HepG2 (cell line): ENCODE data around the gene FUT4. TPM values are rescaled to one million over a fixed set of nuclear protein-coding genes. Genes with fewer than 3 reads are reported as not detected.

Source experiments
- ATAC-seq: fragments of 200-7000 bp; cut with Tn5 transposase; 3 replicates; pipeline ENCODE4 v1.9.1; 2020; ENCODE audit warnings: mild to moderate bottlenecking, moderate library complexity
- BruUV-seq: library from RNA; stranded (reverse); fragments of 400-500 nt; replicated peaks from 2 replicates; lab custom pipeline; 2021; lab: Mats Ljungman, UMichigan
- CTCF ChIA-PET: fragments of 300-600 bp; formaldehyde crosslinking; extraction: SDS; loops from one replicate; lab custom pipeline; 2021; ENCODE audit warnings: low total read pairs, inconsistent platforms, low intra/inter-chr PET ratio; lab: Yijun Ruan, JAX
- POLR2A ChIA-PET: fragments of 350-600 bp; sonication (Branson Sonifier 250); formaldehyde crosslinking; loops from one replicate; lab custom pipeline; 2020; ENCODE audit warnings: antibody characterized with exemption, inconsistent platforms; lab: Yijun Ruan, JAX
- DNase-seq: peaks from one replicate; pipeline ENCODE4 v3.0.0-alpha.2; 2015; ENCODE audit warnings: low spot score
- FAIRE-seq: peaks from 3 replicates; lab custom pipeline; 2011; peaks lifted over from hg19 to GRCh38; lab: Jason Lieb, UNC
- H2AFZ ChIP-seq: one replicate; pipeline ENCODE4 v1.6.1; 2011; ENCODE audit warnings: low read length, inconsistent platforms
- H3K27ac ChIP-seq: fragments of 300-600 bp; 3 replicates; pipeline ENCODE4 v1.8.0; 2011; ENCODE audit warnings: mixed run types, mild to moderate bottlenecking, mixed read lengths, low read length, inconsistent platforms; ENCODE audit not compliant: insufficient read depth; ENCODE audit errors: extremely low read length
- H3K27me3 ChIP-seq, 2 experiments: fragments of 200-600 bp in 1 of 2; 2 replicates in 1 of 2; 3 replicates in 1 of 2; pipeline versions ENCODE4 v1.6.0 to v1.8.0; 2011; ENCODE audit warnings: low read length in 2 of 2, mild to moderate bottlenecking in 2 of 2, moderate library complexity in 2 of 2, inconsistent platforms in 1 of 2; ENCODE audit not compliant: insufficient read depth in 2 of 2, control insufficient read depth in 1 of 2
- H3K36me3 ChIP-seq, 2 experiments: fragments of 200-600 bp in 1 of 2; replicated peaks in 1 of 2; 2 replicates in 1 of 2; 3 replicates in 1 of 2; pipeline versions ENCODE4 v1.5.1 to v1.8.0; 2011; ENCODE audit warnings: low read length in 2 of 2, inconsistent platforms in 1 of 2; ENCODE audit not compliant: insufficient read depth in 2 of 2, control insufficient read depth in 1 of 2
- H3K4me1 ChIP-seq: 2 replicates; pipeline ENCODE4 v1.5.1; 2012; ENCODE audit warnings: low read length, inconsistent platforms; ENCODE audit not compliant: insufficient read depth
- H3K4me2 ChIP-seq: 2 replicates; pipeline ENCODE4 v1.6.0; 2011; ENCODE audit warnings: low read depth, low read length, inconsistent platforms
- H3K4me3 ChIP-seq, 3 experiments: fragments of 200-600 bp in 1 of 3; sonication (generic), shearing (Covaris generic) in 1 of 3; replicated peaks in 1 of 3; 2 replicates each; pipeline ENCODE4 v1.5.1; 2011 to 2016; ENCODE audit warnings: low read length in 3 of 3, inconsistent platforms in 2 of 3, low read depth in 2 of 3, mild to moderate bottlenecking in 2 of 3, control low read depth in 1 of 3, mixed read lengths in 1 of 3; ENCODE audit not compliant: insufficient read depth in 1 of 3
- H3K79me2 ChIP-seq: one replicate; pipeline ENCODE4 v1.6.1; 2011; ENCODE audit warnings: low read length, inconsistent platforms; ENCODE audit not compliant: insufficient read depth
- H3K9ac ChIP-seq: 2 replicates; pipeline ENCODE4 v1.6.0; 2011; ENCODE audit warnings: mild to moderate bottlenecking, low read depth, low read length, inconsistent platforms; ENCODE audit not compliant: insufficient read depth
- H3K9me3 ChIP-seq: 2 replicates; pipeline ENCODE4 v1.5.1; 2012; ENCODE audit warnings: mild to moderate bottlenecking, low read length
- H4K20me1 ChIP-seq: 2 replicates; pipeline ENCODE4 v1.6.0; 2011; ENCODE audit warnings: inconsistent platforms, mild to moderate bottlenecking, low read length, moderate library complexity; ENCODE audit not compliant: insufficient read depth
- ARID3A ChIP-seq: IDR thresholded peaks from 2 replicates; pipeline ENCODE4 v1.6.1; 2012; ENCODE audit warnings: low read depth, low read length, improper control_type of control experiment
- CTCF ChIP-seq: sonication (generic); formaldehyde crosslinking; IDR thresholded peaks from 2 replicates; pipeline ENCODE4 v1.5.0; 2020; ENCODE audit warnings: mild to moderate bottlenecking, missing genetic modification reagents, moderate library complexity
- PBX2 ChIP-seq: IDR thresholded peaks from 2 replicates; pipeline ENCODE4 v1.6.1; 2016; ENCODE audit warnings: control low read depth
- RFX3 ChIP-seq: IDR thresholded peaks from 2 replicates; pipeline ENCODE4 v1.6.1; 2016; ENCODE audit warnings: missing biosample characterization, missing genetic modification reagents
- SMC3 ChIP-seq: IDR thresholded peaks from 2 replicates; pipeline ENCODE4 v1.6.1; 2011; ENCODE audit warnings: low read length, improper control_type of control experiment
- STAG1 ChIP-seq: sonication (generic); formaldehyde crosslinking; IDR thresholded peaks from 2 replicates; pipeline ENCODE4 v1.4.0; 2020; ENCODE audit warnings: missing genetic modification reagents
- TAF15 ChIP-seq: fragments of 200-400 bp; formaldehyde crosslinking; IDR thresholded peaks from one replicate; pipeline ENCODE4 v1.6.1; 2018; ENCODE audit warnings: mild to moderate bottlenecking, low read depth, low read length; ENCODE audit not compliant: poor library complexity, severe bottlenecking
- TIGD3 ChIP-seq: sonication (generic); formaldehyde crosslinking; IDR thresholded peaks from 2 replicates; pipeline ENCODE4 v1.5.1; 2020; ENCODE audit warnings: mild to moderate bottlenecking, missing genetic modification reagents, borderline replicate concordance
- ZNF598 ChIP-seq: sonication (generic); formaldehyde crosslinking; IDR thresholded peaks from 2 replicates; pipeline ENCODE4 v1.5.1; 2020; ENCODE audit warnings: mild to moderate bottlenecking, missing genetic modification reagents, borderline replicate concordance
- ZNF737 ChIP-seq: sonication (generic); formaldehyde crosslinking; IDR thresholded peaks from 2 replicates; pipeline ENCODE4 v1.5.0; 2020; ENCODE audit warnings: missing genetic modification reagents, mild to moderate bottlenecking, borderline replicate concordance
- ZNF777 ChIP-seq: sonication (generic); formaldehyde crosslinking; IDR thresholded peaks from 2 replicates; pipeline ENCODE4 v1.4.0; 2020; ENCODE audit warnings: missing genetic modification reagents
- ZNF788 ChIP-seq: sonication (generic); formaldehyde crosslinking; IDR thresholded peaks from 2 replicates; pipeline ENCODE4 v1.5.0; 2020; ENCODE audit warnings: mild to moderate bottlenecking, missing genetic modification reagents, borderline replicate concordance
- WGBS: methylation state at CpG from one replicate; pipeline ENCODE4 v1.1.6; 2017; ENCODE audit warnings: low lambda C conversion rate; 5-methylcytosine and 5-hydroxymethylcytosine counted together
- in situ Hi-C: cut with HindIII; loops from 2 replicates; pipeline ENCODE4 v1.10.0; 2017; ENCODE audit warnings: low pct_unique_long_range_greater_than_20kb; ENCODE audit not compliant: extremely low pct_ligation_motif_present
- intact Hi-C: fragments of 100-400 bp; cut with micrococcal nuclease; formaldehyde crosslinking; loops from one replicate; pipeline ENCODE4 v1.10.0; 2022; ENCODE audit not compliant: unreplicated experiment
- polyA plus RNA-seq, 8 experiments: library from polyadenylated mRNA; depleted of rRNA in 3 of 8; stranded (reverse) in 7 of 8; unstranded in 1 of 8; fragments of >200 nt; fragmentation: Illumina TruSeq in 4 of 8; extraction: Trizol in 4 of 8; gene quantifications; 2 replicates each; pipeline versions ENCODE4 v1.2.1 to v1.2.3, GENCODE V29; 2011 to 2016; ENCODE audit warnings: low read depth in 4 of 8, missing spikeins in 1 of 8, mixed read lengths in 1 of 8; ENCODE audit not compliant: insufficient read depth in 1 of 8
- total RNA-seq, 5 experiments: library from RNA; depleted of rRNA; stranded (reverse); fragments of >200 nt; fragmentation: Illumina TruSeq; extraction: Trizol; gene quantifications; 2 replicates each; pipeline ENCODE4 v1.2.3, GENCODE V29; 2016; ENCODE audit warnings: low read depth in 1 of 5
- TF ChIP-seq, protein P1 (sequence below): IDR thresholded peaks from 2 replicates; pipeline ENCODE4 v1.6.1; 2016
- TF ChIP-seq, protein P2 (sequence below): sonication (generic); formaldehyde crosslinking; IDR thresholded peaks from 2 replicates; pipeline ENCODE4 v1.4.0; 2020; ENCODE audit warnings: missing genetic modification reagents

Gene FUT4
- total and polyA plus RNA-seq, 2 of the 13 experiments (the other 11 are each of a cell fraction or from before 2014, with no cell fraction given) = 0.28 to 0.60 TPM

DNA sequence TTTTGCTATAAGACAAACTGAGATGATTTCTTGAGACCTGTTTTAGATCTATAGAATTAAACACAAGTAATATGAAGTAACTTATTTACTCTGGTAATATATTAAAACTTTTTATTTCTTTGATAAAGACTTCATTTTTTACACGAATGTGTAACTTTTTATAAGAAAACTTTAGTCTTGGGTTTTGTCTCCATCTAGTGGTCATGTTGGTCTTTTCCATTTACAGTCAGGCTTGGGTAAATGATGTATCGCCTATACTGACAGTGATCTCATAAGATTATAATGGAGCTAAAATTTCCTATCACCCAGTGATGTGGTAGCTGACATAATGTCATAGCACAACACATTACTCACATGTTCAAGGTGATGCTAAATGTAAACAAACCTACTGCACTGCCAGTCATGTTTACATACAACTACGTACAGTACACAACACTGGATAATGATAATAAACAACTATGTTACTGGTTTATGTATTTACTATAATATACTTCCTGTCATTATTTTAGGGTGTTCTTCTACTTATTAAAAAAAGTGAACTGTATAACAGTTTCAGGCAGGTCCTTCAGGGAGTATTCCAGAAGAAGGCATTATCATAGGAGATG lies 38.9 kb upstream of the FUT4 start:
- TF ChIP-seq RFX3 (no peak), PBX2 (no peak), ARID3A (peak; percentile 68; the same call in 1 of the 2 replicates), ZNF788 (CRISPR knock-in tag) (no peak), STAG1 (peak; percentile 73), SMC3 (peak; percentile 34), ZNF598 (CRISPR knock-in tag) (no peak), TAF15 (no peak), ZNF777 (no peak), ZNF737 (CRISPR knock-in tag) (no peak), TIGD3 (CRISPR knock-in tag) (no peak), CTCF (peak; percentile 63)
- TF ChIP-seq, protein P1, sequence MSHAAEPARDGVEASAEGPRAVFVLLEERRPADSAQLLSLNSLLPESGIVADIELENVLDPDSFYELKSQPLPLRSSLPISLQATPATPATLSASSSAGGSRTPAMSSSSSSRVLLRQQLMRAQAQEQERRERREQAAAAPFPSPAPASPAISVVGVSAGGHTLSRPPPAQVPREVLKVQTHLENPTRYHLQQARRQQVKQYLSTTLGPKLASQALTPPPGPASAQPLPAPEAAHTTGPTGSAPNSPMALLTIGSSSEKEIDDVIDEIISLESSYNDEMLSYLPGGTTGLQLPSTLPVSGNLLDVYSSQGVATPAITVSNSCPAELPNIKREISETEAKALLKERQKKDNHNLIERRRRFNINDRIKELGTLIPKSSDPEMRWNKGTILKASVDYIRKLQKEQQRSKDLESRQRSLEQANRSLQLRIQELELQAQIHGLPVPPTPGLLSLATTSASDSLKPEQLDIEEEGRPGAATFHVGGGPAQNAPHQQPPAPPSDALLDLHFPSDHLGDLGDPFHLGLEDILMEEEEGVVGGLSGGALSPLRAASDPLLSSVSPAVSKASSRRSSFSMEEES (CRISPR knock-in tag) = no peak
- TF ChIP-seq, protein P2, sequence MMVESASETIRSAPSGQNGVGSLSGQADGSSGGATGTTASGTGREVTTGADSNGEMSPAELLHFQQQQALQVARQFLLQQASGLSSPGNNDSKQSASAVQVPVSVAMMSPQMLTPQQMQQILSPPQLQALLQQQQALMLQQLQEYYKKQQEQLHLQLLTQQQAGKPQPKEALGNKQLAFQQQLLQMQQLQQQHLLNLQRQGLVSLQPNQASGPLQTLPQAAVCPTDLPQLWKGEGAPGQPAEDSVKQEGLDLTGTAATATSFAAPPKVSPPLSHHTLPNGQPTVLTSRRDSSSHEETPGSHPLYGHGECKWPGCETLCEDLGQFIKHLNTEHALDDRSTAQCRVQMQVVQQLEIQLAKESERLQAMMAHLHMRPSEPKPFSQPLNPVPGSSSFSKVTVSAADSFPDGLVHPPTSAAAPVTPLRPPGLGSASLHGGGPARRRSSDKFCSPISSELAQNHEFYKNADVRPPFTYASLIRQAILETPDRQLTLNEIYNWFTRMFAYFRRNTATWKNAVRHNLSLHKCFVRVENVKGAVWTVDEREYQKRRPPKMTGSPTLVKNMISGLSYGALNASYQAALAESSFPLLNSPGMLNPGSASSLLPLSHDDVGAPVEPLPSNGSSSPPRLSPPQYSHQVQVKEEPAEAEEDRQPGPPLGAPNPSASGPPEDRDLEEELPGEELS = no peak
- ATAC-seq (peak; percentile 67), DNase-seq (peak; percentile 43), FAIRE-seq (no peak)
- Histone ChIP-seq H2AFZ (no peak overlapping the region), H3K4me1 (peaks cover 12% of the 10 kb centered on the region), H4K20me1 (no peaks in the 10 kb centered on the region), H3K9me3 (no peaks in the 10 kb centered on the region), H3K27me3 (no peaks in the 10 kb centered on the region), H3K4me2 (no peak overlapping the region), H3K27ac (no peak overlapping the region), H3K9ac (no peak overlapping the region), H3K4me3 (no peak overlapping the region), H3K36me3 (no peaks in the 10 kb centered on the region; a peak in 1 of 5 replicates), H3K79me2 (no peaks in the 10 kb centered on the region)
- CTCF ChIA-PET = interaction anchor here (1.2 to 2.1 kb wide), 5 partner anchors 98 to 610 kb away, joined by 3 to 16 read pairs (median 5); no protein-coding TSS in a partner anchor
- BruUV-seq = no TSS peak
- POLR2A ChIA-PET = no interaction called here
- 11% methylated on average over 3 of the region's 3 CpGs for WGBS
- intact Hi-C loops = loop anchor here (1.0 to 5.0 kb wide), 5 partner anchors 86 to 610 kb away; no protein-coding TSS in a partner anchor
- in situ Hi-C loops = loop anchor here (5.0 to 10.0 kb wide), 3 partner anchors 177 to 590 kb away; no protein-coding TSS in a partner anchor
